Forelimb muscle (tissue), 1 donor: Measurements from ENCODE around the gene MPC1L. TPM values are rescaled to one million over a fixed set of nuclear protein-coding genes. Genes with fewer than 3 reads are reported as not detected.
A peak's percentile ranks its signal among the peaks of the same experiment; 100 is the strongest.
"Not testable (repeated sequence)": the region's sequence is repeated elsewhere in the genome, so short reads cannot be mapped to it uniquely, and the experiment has no call there.

ENCODE experiments used
- DNase-seq: peaks from one replicate; pipeline ENCODE4 v3.0.0-alpha.2; 2013; ENCODE audit warnings: low read depth
- polyA plus RNA-seq: library from polyadenylated mRNA; unstranded; fragments of 120-200 nt; gene quantifications from one replicate; pipeline ENCODE4 v1.2.1, GENCODE V29; 2013; ENCODE audit not compliant: insufficient read length

Gene MPC1L
- polyA plus RNA-seq: not detected

DNA sequence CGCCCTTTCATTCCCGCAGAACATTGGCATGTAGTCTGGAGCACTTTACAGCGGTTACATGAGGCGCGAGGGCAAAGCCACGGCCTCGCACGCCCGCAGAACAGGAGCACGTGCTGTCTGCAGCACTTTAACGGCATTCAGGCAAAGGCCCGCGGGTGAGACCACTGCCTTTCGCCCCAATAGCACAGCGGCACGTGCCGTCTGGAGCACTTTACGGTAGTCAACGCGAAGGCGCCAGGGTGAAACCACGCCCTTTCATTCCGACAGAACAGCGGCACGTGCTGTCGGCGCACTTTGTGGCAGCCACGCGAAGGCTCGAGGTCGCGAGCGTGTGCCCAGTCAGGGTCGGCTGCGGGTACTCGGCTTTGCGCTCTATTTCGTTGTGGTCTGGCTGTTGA, at the start of gene MPC1L:
Gene MPC1L, plus strand, starts transcription at position 290 of the 398 bp plus-strand sequence. CDS start 138 bp downstream, outside the sequence.
- no peak for DNase-seq

DNA sequence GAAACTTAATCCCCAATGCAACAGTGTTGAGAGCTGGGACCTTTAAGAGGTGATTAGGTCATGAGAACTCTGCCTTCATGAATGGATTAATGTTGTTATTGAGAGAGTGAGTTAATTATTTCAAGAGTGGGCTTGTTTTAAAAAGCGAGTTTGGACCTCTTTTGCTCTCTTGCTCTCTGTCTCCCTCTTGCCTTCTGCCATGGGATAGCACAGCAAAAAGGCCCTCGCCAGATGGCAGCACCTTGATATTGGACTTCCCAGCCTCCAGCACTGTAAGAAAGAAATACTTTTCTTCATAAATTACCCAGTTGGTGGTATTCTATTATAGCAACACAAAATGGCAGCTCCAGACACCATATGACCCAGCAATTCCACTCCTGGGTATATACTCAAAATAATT, 49.5 kb upstream of the MPC1L start:
- DNase-seq: no peak

DNA sequence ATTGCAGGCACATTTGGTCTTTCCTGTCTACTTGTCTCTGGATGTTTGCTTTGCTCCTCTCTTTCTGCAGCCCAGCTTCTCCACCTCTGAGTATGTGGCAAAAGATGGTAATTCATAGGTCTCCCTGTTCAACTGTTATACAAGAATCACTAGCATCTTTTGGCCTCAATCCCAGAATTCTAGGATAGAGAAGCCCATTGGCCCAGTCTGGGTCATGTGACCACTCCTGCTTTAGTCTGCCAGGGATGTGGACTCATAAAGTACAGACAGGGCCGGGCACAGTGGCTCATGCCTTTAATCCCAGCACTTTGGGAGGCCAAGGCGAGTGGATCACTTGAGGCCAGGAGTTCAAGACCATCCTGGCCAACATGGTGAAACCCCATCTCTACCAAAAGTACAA, 47.8 kb upstream of the MPC1L start:
- not testable (repeated sequence) for DNase-seq

DNA sequence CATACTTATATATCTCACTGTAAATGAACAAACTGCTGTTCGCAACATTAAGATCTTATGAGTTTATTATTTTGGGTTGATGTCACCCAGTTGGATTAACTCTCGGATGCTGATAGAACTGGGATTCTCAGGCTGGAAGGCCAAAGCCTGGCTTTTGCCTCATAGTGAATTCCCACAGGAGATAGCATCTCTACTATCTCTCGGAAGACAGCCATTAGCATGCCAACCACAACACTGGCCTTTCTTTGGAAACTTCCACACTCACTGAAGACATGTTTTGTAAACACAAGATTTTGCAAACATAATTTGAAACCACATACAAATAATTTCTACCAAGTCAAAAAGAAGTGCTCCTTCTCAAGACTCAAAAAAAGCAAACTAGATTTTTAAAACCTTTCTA, 46.9 kb upstream of the MPC1L start:
- DNase-seq: no peak

DNA sequence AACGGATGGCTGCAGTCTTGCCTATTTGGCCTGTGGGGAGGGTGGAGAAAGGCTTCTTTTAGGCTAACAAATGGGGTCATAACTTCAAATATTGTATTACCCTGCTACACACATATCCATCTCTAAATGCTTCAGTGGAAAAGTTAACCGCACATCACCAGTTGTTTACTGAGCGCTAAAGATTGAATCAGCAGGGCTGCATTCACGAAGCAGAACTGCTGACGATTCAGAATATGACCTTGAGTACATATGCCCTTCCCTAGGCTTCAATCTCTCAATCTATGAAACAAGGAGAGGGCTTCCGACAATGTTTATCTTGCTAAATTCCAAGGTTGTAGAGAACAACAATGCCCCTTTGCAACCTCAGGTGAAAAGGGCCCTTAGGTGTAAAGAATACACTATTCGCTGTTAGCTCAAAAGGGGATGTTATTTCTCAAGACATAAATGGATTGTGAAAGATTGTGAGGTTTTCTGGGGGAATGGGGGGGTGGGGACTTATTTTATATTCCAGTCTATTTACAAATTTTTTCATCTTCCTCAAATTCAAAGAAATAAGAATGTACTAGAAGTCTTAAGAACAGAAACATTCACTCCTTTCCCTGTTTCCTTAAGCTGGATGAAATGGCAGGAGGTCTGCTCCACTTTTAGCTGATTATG, 45.1 kb upstream of the MPC1L start:
- DNase-seq: no peak

DNA sequence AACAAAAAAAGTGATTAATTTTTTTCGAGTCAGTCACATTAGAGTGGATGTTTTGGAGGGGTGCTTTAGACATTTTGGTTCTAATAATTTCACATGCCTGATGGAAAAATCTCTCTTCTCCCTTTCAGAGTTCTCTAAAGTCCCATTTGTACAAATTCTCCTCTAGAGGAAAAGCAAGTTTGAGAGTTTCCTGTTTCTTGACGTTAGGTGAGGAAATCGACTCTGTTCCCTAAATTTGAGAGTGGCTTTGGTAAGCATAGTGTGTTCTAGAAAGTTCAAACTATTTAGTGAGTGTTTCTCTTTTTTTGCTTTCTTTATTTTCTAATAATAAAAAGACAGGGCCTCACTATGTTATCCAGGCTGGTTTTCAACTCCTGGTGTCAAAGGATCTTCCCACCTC, 44.1 kb upstream of the MPC1L start:
- DNase-seq: no peak

DNA sequence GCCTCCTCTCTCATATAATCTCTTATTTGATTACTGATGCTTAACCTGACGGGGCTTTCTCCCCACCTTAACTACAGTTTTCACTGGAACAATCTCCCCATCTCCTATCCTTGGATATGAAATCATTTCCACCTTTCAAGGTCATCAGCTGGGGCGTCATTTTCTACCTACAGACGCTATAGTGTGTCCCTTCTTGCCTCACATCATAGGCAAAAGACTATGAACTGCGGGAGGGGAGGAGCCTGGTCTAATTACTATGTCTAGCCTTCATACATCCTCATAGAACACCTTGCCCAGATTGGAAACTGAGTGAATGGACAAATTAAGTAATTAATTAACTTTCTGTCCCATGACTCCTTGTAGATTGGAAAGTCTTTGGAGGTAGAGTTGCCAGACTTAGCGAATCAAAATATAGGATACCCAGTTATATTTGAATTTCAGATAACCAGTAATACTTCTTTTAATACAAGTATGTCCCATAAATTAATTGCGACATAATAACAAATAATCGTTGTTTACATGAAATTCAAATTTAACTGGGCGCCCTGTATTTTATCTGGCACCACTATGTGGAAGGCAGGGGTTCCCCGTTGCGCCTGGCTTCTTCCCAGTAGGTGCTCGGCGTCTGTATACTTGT, 43.2 kb upstream of the MPC1L start:
- DNase-seq: no peak

DNA sequence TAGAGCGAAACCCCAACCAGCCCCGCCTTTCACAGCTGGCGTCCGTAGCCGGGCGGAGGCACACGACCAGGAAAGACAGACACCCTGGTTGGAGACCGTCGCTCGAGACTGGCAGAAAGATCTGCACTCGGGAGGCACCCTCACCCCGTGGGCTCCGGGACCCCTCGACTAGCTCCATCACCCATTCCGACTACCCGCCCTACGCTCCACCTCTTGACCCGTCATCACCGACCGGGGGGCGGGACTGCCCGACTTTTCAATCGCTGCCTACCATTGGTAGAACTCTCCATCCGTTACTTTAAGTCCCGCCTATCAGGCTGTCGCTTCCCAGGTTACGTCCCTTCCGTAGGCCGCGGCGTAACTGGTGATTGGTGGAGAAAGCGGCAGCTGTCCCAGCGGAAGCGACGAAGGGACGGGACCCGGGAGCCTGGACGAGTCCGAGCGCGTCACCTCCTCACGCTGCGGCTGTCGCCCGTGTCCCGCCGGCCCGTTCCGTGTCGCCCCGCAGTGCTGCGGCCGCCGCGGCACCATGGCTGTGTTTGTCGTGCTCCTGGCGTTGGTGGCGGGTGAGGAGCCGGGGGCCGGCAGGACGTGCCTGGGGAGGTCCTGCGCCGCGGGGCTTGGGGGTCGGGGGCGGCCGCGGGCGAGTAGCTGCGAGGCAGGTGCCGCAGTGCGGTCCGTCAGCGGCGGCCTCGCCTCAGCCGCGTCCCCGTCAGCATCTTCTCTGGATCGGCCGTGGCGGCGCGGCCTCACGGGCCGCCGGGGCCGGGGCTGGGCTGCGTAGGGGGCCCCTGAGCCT, 42.5 kb upstream of the MPC1L start, which contains the start of gene ATP6AP2:
Gene ATP6AP2, plus strand, starts transcription at position 434 of the 799 bp plus-strand sequence. Its CDS starts 96 bp downstream, at position 530.
- peak; percentile 90 for DNase-seq

DNA sequence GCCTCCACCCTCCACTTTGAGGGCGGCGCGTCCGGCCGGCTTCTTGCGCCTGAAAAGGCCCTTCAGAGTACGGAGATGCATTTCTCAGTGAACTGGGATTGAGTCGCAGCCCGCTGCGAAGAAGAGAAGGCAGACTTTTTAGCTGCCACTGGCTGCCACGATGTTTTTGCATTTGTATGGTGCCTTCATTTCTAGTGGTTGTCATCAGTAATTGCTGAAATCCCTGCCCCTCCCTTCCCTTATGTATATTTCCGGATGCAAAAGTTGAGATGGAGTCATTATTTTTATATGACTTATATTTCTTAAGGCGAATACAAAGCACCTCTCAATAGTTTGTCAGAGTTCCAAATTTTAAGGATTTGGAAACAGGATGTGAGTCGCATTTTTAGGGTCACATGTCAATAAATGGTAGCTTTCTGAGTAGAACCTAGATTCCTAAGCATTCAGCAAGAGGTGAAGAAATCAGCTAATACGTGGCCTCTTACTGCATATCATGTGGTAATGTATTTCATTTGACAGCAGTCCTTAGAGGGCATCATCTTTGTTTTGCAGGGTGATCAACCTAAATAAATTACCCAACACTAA, 41.8 kb upstream of the MPC1L start:
- DNase-seq: no peak

DNA sequence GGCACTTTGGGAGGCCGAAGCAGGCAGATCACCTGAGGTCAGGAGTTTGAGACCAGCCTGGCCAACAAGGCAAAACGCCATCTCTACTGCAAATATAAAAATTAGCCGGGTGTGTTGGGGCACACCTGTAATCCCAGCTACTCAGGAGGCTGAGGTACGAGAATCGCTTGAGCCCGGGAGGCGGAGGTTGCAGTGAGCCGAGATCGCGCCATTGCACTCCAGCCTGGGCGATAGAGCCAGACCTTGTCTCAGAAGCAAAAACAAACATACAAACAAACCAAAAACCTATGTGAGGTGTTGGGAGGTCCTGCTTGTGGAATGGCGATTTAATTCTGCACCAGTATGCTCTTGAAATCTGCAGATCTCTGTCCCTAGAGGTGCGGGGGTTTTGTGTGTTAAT, 41.0 kb upstream of the MPC1L start:
- not testable (repeated sequence) for DNase-seq

DNA sequence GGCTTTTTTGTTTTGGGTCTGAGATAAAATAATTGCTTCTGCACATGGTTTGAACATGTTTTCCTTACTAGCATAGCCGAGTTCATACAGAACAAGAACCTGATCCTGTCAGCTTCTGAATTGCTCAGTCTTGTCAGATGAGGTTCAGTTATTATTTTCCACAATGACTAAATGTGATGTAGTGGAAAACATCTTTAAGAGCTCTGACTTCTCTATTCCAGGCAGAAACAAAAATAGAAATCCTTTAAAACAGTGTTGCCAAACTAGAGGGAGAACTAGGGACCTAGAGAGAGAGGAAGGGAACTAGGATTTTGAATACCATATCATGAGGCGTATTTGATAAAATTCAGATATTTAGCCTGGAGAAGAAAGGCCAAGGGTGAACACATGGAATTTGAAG, 40.4 kb upstream of the MPC1L start:
- no peak for DNase-seq

DNA sequence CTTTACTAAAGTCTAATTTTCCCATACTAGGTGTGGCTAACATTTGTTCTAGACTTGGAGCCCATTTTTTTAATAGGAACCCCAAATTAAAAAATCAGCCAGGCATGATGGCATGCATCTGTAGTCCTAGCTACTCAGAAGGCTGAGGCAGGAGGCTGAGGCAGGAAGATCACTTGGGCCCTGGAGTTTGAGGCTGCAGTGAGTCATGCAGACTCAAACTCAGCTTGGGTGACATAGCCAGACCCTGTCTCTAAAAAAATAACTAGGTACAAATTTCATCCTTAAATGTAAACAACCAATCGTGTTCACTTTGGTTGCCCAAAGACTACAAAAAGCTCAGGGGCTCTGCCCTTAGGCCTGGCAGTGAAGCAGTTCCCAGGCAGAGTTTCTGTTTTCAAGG, 35.6 kb upstream of the MPC1L start:
- not testable (repeated sequence) for DNase-seq

DNA sequence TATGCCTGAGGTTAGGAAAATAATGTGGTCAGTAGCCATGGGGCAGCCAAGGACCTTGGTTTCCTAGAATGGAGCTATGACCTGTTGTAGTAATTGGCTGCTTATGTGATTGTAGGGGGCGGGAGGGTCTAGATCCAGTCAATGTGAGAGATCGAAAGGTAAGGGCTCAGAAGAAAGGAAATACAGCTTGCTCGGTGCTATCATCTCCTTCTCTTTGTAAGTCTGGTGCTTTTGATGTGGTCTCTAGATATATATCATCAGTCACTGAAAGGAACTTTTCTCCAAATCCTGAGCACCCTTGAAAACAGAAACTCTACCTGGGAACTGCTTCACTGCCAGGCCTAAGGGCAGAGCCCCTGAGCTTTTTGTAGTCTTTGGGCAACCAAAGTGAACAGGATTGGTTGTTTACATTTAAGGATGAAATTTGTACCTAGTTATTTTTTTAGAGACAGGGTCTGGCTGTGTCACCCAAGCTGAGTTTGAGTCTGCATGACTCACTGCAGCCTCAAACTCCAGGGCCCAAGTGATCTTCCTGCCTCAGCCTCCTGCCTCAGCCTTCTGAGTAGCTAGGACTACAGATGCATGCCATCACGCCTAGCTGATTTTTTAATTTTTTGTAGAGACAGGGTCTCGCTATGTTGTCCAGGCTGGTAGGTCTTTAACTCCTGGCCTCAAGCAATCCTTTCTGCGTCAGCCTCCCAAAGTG, 33.5 kb upstream of the MPC1L start:
- DNase-seq: not testable (repeated sequence)

DNA sequence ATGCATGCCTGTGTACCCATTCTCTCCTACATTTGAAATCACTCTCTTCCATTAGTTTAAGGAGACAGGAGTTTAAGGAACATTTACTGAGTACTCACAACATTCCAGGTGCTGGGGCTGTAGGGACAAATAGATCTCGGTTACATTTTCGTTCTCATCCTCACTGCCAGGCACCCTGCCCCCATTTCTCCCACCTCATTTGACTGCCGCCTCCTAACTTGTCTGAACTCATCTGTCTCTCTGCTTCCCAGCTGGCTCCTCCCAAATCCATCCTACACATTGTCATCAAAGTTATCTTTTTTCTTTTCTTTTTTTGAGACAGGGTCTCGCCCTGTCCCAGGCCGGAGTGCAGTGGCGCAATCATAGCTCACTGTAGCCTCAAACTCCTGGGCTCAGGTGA, 19.8 kb upstream of the MPC1L start:
- DNase-seq: no peak

DNA sequence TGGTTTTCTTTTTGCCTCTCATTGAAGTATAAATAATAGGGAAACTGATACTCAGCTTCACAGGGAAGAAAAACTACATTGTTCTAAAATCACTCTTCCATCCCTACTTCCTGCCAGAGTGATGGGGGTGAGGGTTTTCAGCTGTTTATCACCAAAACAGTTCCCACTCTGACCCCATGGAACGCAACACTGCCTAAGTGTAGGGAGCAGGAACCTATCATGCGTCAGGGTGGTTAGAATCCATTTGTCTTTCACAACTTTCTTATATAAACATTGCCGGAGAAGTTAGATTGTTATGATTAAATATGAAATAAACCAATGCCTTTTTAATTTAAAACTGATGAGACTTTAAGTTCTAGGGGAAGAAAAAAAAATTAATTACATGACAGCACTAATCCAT, 15.8 kb upstream of the MPC1L start:
- DNase-seq: no peak

DNA sequence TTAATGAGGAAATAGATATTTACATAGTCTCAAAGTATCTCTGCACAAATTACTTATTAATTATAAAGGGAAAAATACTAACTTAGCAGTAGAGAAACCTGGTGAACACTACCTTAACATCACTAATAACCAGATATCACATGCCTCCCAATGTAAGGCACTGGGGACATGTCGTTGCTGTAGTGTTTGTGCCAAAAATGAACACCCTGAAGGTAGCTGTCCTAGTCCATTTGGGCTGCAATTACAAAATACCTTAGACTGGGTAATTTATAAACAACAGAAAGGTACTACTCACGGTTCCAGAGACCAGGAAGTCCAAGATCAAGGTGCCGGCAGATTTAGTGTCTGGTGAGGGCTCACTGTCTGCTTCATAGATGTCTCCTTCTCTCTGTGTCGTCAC, 10.7 kb upstream of the MPC1L start:
- no peak for DNase-seq

DNA sequence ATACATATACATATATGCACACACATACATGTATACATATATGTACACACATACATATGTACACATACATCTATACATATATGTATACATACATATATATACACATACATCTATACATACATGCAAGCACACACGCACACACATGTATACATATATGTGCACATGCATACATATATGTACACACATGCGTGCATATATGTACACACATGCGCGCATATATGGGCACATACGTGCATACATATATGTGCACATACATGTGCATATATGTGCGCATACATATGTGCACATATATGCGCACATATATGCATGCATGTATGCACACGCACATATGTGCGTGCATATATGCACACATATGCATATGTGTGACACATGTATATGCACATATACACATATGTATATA, 7.3 kb upstream of the MPC1L start:
- DNase-seq: no peak

DNA sequence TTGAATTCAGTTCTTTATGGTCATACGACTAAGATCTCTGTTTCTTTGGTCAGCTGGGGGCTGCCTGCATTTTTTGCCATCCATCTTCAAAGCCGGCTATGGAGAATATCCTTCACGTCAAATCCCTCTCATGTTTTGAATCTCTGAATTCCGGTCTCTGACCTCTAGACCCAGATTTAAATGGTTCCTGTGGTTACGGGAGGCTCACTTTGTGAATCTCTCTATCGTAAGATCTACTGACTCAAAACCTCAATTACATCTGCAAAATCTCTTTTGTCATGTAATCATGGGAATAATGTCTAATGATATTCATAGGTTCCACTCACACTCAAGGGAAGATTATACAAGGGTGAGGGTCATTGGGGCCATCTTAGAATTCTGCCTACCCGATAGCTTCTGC, 5.7 kb upstream of the MPC1L start:
- no peak for DNase-seq

DNA sequence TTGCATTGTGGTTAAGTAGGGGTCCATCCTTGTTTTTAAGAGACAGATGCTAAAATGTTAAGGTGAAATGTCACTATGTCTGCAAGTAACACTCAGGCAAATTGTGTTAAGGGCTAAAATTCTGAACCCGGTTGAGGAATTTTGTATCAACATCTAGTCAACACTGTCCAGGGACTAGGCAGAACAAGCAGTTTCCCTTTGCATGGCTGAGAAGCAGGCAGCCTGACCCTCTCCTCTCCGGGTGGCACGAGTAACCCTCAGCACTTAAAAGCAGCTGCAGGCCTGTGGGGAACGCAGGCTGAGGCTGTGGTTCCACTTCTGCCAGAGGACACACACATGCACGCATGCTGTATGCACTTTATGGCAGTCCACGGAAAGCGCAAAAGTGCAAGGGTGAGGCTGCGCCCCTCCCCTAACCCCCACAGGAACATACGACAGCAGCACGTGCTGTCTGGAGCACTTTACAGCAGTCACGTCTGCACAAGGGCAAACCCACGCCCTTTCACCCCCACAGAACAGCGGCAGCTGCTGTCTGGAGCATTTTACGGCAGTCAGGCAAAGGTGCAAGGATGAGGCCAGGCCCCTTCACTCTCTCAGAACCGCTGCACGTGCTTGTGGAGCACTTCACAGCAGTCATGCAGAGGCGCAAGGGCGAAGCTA, 619 bp upstream of the MPC1L start:
- no peak for DNase-seq

DNA sequence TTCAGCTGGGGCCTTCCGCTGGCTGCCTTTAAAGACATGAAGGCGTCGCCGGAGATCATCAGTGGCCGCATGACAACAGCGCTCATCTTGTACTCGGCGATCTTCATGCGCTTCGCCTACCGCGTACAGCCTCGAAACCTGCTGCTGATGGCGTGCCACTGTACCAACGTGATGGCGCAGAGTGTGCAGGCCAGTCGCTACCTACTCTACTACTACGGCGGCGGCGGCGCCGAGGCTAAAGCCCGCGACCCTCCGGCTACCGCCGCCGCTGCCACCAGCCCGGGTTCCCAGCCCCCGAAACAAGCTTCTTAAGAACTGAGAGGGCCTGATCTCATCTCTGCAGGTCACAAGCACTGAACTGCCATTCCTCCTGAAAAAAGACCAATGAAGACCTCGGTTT, 437 bp downstream of the MPC1L start:
- no peak for DNase-seq

DNA sequence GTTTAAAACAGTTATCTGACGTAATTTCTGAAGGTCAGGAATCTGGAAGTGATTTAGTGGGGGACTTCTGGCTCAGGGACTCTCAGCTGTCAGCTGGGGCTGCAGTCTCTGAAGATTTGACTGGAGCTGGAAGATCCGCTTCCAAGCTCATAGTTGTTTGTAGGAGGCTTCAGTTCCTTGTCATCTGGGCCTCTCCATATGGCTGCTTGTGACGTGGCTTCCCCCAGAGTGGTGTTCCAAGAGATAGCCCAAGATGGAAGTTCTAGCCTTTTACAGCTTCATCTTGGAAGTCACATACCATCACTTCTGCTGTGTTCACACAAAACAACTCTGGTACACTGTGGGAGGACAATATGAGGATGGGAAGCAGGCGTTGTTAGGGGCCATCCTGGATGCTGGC, 2.1 kb downstream of the MPC1L start:
- DNase-seq: no peak
